ENCODE data around the gene ATG2A.

ATG2A gene

GRCh38 chr11:64867748-64868462, 49.1 kb downstream of the ATG2A start:
- no peak for FAIRE-seq

DNA sequence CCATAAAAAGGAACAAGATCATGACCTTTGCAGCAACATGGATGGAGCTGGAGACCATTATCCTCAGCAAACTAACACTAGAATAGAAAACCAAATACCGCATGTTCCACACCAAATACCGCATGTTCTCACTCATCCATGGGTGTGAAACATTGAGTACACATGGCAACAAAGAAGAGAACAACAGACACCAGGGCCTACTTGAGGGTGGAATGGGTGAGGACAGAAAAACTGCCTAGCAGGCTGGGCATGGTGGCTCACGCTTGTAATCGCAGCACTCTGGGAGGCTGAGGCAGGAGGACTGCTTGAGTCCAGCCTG, 50.9 kb downstream of the ATG2A start:
- no peak for FAIRE-seq

DNA sequence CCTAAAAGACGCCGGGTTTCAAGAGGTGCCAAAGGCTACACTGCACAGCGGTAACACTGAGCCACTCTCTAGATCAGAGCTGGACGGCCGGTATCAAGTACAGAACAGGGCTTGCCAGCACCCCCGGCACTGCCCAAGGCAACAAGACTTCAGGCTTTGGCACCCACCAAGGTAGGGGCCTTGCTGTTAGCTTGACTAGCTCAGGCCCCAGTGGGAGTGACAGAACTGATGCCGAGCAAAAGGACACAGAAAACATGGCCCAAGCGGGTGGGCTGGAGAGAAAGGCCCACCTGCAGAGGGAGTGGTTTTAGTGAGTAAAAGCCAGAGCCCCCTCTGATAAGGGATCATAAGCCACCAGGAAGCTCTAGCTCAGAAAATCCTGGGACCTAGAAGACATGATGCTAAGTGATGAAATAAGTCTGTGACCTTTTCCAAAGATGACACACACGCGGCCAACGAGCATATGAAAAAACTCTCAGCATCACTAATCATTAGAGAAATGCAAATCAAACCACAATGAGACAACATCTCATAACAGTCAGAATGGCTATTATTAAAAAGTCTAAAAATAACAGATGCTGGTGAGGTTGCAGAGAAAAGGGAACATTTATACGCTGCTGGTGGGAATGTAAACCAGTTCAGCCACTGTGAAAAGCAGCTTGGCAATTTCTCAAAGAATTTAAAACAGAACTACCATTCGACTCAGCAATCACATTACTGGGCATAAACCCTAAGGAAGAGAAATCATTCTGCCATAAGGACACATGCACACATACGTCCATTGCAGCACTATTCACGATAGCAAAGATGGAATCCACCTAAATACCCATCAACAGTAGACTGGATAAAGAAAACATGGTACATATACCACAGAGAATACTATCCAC, 51.5 kb downstream of the ATG2A start:
- no peak for FAIRE-seq

DNA sequence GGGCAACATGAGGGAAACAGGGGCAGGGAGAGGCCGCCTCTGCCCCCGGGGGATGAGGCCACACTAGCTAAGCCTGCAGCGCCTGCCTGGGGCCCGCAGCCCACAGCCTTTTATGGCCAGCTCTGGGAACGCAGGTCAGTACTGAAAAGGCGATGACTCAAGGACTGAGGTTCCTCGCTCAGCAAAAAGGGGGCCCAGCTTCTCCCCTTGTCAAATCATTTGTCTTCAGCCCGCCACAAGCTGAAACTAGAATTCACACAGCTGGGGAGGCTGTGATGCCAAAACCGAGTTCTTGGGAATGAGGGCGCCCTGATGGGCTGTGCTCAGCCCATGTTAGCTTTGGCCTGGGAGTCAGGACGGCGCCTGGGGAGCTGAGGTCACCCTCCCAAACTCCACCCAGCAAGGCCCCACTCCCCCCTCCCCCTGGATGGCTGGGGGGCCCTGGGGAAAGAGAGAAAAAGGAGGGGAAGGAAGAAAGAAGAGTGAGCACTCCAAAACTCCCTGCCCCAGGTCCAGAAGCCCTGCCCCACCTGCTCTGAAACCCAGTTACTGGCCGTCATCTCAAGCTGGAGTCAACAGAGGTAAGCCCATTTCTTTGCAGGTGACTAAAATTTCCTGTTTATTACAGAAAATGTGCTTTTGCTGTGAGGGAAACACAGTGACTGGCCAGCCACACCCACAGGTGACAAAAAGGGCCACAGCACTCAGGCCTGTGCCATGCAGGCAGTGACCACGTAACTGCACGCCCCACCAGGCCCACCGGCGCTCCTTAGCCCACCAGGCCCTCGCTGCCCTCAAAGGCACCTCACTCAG, 52.3 kb downstream of the ATG2A start:
- no peak for FAIRE-seq

DNA sequence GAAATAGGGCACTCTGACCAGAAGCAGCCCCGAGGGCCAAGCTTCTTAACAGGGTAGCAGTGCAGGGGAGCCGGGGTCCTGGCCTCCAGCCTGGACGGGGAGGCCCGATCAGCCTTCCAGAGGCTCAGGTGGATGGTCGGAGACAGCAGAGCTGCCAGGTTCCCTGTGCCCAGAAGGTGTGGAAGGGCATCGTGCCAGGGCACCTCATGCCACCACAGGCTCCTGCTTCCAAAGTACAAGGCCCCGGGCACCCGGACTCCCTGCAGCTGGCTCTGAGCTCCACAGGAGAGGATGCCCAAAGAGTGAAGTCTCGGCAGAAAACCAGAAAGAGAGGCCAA, 52.9 kb downstream of the ATG2A start:
- FAIRE-seq = no peak

DNA sequence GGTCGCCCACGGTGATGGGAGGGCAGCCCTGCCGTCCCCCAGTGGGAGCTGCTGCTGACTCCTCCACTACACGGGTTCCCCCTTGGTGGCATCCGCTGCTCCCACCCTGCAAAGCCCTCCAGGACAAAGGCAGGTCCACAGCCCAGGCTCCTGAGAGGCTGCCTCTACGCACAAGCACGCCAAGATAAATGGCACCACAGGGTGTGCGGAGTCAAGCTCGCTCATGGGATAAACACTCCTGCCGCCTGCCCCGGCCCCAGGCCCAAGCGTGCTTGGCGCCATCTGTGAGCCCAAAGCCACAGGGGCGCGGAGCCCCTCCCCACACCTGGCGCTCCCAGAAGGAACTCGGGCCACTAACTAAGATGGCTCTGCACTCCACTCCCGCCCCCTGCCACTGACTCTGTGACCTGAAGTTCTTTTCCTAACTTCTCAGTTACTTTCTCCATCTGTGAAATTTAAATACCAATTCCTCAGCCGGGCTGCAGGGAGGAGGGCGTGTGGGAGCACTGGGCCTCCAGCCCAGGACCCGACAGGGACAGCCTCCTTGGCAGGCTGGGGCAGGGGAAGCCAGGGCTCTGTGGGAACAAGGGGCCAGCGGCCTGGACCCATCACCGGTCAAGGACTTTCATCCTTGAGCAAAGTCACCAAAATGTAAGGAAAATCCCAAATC, 53.5 kb downstream of the ATG2A start:
- no peak for FAIRE-seq

DNA sequence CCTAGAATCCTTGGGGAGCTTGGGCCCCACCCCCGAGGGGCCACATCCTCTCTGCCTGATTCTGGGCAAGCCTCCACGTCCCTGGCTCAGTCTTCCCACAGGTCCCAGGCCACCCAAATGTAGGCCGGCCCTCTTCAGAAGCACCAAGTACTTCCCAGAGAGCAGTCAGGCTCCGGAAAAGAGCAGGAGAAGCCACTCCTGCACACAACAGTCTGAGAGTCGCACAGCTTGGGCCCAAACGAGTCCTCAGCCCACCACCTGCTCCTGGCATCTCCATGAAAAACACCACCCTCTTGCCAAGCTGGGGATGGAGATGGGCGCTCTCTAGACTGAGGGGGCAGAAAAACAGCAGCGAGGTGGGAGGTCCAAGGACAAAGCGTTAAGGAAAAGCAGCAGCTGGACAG, 54.0 kb downstream of the ATG2A start:
- FAIRE-seq = no peak

DNA sequence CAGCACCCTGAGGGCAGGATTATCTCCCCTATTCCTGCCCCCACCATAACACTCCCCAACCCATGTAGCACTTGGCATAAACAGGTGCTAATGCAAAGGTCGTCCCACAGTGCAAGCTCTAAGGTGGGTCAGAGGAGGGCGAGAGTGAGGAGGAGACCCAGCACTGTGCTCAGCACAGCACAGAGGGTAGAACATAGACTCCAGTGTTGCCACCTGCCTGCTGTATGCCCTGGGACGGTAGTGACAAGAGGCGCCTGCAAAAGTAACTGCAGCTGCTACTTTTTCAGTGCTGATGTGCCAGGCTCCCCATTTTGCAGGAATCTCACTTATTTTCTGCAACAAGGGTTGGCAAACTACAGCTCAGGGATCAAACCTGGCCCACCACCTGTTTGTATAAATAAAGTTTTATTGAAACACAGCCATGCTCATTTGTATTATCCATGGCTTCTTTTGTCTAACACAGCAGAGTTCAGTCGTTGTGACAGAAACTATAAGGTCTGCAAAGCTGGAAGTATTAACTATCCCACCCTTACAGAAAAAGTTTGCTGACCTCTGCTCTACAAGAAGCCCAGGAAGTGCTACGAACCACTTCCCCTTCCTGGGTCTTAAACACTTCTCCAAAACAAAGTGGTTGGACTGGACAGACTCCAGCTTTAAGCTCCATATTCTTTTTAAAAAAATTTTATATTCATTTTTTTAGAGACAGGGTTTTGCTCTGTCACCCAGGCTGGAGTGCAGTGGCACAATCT, 55.6 kb downstream of the ATG2A start:
- no peak for FAIRE-seq

GRCh38 chr11:64859542-64860414, 57.2 kb downstream of the ATG2A start:
- FAIRE-seq = no peak

DNA sequence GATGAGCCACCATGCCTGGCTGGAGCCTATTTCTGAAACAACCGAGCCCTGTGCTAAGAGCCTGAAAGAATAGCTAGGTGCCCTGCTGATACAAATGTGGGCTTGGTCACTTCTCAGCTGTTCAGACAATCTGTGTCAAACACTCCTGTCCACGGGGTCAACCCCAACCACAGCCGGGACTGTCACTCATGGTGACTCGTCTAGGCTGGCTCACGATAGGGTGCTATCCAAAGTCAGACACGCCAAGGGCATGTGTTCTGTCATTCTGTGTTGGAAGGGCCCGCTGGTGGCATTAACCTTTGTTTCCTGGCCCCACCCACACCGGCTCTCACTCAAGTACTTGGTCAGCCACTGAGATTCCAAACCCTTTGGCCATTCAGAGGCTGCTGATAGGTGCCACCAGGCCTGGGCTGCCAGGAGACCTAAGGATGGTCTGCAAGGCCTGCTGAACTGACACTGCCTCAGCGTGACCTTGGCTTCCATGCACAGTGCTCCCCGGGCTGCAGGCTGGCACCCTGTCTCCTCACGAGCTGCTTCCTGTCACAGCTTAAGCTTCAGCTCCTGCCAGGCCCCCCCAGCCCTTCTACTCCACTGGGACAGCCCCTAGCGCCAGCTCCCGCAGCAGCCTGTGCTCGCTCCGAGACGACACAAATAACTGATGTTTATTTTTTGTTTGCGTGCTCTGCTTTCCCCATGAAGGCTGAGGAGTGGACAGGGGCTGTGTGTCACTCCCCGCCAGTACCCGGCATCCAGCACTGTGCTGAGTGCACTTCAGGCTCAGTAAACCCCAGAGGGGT, 58.3 kb downstream of the ATG2A start:
- FAIRE-seq = no peak

- FAIRE-seq = no peak
Measured at GRCh38 chr11:64857485-64857884, 59.5 kb downstream of the ATG2A start.

- FAIRE-seq = no peak
Measured at GRCh38 chr11:64856382-64857227, 60.4 kb downstream of the ATG2A start.

DNA sequence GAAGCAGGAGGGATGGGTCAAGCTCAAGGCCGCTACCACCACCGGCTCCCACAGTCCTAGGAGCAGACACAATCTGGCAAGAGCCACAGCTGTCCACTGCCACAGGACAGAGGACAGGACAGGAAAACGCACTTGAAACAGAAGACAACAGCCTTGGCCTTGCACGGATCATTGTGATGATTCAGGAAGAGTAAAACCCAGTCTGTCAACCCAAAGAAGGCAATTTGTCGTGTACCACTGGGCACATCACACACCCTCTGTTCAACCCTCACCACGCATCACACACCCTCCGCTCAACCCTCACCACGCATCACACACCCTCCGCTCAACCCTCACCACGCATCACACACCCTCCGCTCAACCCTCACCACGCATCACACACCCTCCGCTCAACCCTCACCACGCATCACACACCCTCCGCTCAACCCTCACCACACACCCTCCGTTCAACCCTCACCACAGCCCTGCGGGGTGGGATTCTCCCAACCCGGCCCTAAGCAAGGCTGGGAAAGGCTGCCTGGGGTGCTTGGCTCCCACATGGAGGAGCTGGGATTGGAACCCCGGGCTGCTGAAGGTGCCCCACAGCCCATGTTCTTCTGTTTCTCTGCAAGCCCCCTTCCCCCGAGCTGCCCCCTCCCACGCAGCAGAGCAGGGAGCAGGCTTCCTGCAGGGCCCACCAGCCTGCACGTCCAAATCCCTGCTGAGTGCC, 61.3 kb downstream of the ATG2A start:
- no peak for FAIRE-seq

GRCh38 chr11:64854534-64855502, 62.2 kb downstream of the ATG2A start:
- no peak for FAIRE-seq

- no peak for FAIRE-seq
Measured at GRCh38 chr11:64854157-64854533, 62.9 kb downstream of the ATG2A start.

- FAIRE-seq = no peak
Measured at GRCh38 chr11:64853709-64854108, 63.3 kb downstream of the ATG2A start.

GRCh38 chr11:64852804-64853509, 64.1 kb downstream of the ATG2A start:
- no peak for FAIRE-seq

Data from endometrium (tissue), 2 donors.